Testis (tissue), 2 donors: ENCODE measurements around the gene PPP1R27.

Experiments used
- CTCF ChIP-seq, 3 experiments: fragments of 450-650 bp in 2 of 3; fragments of 200-600 bp in 1 of 3; sonication (generic) in 1 of 3; IDR thresholded peaks; one replicate each; pipeline ENCODE4 v1.5.1; 2016 to 2019; ENCODE audit warnings: antibody characterized with exemption in 3 of 3, mild to moderate bottlenecking in 2 of 3, moderate library complexity in 1 of 3
- POLR2A ChIP-seq: fragments of 450-650 bp; IDR thresholded peaks from one replicate; pipeline ENCODE4 v1.6.1; 2017; ENCODE audit warnings: antibody characterized with exemption, mild to moderate bottlenecking, moderate library complexity

GRCh38 chr17:81809556-81809998, 25.3 kb downstream of the PPP1R27 start:
- TF ChIP-seq CTCF (IDR thresholded peaks at IDR 0.05) = no peak
- no peak for TF ChIP-seq POLR2A
